Fibroblast of skin of right quadriceps (primary cell): ENCODE results near the gene LY6G6F.
A peak's percentile ranks its signal among the peaks of the same experiment; 100 is the strongest.

Experiments
- DNase-seq: peaks from one replicate; pipeline ENCODE4 v3.0.0-alpha.2; 2013

The LY6G6F gene, protein sequence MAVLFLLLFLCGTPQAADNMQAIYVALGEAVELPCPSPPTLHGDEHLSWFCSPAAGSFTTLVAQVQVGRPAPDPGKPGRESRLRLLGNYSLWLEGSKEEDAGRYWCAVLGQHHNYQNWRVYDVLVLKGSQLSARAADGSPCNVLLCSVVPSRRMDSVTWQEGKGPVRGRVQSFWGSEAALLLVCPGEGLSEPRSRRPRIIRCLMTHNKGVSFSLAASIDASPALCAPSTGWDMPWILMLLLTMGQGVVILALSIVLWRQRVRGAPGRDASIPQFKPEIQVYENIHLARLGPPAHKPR

DNA sequence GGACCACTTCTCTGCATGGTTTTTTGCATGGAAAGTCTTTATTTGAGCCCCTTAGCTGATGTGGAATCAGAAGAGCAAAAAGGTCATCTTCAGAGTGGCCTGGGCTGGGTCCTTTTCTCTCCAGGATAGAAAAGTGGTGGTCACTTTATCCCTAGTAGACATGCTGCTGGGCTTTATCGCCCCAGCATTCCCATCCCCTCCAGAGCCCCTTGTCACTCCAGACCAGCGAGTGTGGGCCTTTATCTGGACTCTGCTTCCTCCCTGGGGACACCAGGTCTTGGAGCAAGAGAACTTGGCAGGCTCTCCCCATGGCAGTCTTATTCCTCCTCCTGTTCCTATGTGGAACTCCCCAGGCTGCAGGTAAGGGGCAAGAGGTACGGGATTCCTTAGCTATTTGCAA is at the start of gene LY6G6F:
LY6G6F (plus strand) TSS at position 268 of the 400 bp plus-strand sequence; CDS start at position 309, 41 bp downstream.
- DNase-seq, result no peak

DNA sequence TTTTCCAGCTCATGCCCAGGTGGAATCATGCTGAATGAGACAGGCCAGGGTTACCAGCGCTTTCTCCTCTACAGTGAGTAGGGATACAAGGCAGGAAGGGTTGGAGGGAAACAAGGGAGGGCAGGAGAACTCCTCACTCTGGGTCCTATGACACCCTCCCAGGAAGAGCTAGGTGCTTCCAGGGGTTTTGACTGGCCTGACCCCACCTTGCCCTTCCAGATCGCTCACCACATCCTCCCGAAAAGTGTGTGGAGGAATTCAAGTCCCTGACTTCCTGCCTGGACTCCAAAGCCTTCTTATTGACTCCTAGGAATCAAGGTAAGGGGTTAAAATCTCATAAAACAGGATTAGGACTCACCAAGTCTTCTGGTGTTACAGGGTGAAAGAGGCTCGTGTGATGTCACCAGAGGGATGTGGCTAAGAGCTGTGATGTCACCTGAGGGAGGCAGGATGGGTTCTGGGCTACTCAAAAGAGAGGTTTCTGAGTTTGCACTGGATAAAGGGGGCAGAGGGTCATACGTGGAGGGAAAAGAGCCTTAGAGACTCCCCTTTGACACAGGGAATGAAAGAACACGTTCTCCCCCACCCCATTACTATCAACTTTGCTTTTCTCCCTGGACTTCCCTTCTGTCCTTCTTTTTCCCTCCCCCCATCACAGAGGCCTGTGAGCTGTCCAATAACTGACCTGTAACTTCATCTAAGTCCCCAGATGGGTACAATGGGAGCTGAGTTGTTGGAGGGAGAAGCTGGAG is 49.1 kb upstream of the LY6G6F start:
- no peak for DNase-seq

DNA sequence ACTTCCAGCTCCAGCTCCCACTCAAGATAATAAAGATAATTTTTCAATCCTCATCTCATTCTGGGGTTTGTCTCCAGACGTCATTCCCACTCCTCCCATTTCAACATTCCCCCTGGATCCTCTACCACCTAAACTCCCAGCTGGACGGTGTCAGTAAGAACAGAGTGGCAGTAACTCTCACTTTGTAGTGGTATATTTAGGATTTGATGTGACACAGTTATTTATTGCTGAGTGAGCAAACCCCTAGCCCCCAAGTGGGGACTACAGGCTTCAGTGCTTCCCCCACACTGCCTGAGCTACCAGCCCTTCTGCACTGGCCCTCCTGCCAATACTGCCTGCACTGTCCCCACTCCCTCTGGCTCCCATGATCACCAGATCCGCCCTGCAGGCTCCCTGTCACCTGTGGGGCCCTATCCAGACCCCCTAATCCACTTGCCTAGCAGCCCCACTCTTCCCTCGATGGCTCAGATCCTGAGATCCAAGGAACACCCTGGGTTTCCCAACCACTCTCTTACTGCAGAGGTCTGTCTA is 48.4 kb upstream of the LY6G6F start:
- DNase-seq, result no peak

DNA sequence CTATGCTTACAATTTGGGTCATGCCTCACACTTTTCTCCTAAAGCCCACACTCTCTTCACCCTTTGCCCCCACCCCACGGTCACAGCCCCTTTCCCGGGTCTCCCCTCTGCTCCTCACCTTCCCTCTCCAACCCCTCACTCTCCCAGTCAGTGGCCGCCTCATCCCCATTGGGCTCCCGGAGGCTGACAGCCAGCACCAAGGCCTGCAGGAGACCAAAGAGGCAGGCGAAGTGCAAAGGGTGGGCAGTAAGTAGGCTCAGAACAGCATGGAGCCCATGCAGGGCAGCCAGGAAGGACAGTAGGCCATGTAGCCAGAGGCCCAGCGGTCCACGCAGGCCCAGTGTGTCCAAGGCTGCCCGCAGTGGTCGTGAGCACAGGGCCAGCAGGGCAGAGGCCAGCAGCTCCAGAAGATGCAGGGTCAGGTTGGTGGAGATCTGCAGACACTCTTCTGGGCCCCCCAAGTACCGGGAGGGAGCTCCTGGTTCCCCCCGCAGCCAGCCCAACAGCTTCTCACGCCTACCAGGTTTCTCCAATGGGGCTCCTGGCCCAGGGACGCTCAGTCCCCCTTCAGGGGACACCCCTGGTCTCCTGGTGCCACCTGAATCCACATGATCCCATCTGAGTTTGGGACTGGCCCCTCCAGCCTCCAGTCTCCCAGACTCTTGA is 47.5 kb upstream of the LY6G6F start:
- DNase-seq, result no peak

DNA sequence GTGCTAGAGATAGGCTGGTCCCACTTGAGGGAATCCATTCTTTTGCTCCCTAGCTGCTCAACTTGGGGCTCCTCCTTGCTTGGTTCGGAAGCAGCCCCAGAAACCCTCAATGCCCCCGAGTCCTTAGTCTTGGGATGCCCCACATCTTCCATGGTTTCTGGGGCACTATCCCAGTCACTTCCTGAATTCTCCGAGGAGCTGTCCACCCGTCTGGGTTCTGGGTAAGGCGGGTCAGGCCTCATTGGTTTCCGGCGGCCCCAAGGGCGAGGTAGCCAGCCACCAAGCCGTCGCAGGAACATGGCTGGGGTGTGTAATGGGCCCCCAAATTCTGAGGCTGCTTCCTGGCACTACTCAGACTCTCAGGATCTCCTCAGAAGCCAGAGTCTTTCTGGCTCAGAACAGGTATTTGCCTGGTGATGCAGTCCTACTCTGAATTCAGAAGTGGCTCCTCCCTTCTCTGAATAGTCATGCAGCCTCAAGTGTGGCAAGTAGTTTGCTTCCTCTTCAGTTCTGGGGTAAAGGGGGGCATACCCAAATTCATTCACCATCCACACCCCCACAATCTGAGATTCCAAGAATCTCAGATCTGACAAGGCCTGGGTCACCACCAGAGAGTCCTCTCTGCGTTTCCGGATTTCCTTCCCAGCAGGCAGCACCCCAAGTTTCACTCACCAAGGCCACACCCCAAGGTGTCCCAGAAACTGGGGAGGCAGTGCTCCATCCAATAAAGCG is 46.9 kb upstream of the LY6G6F start:
- no peak for DNase-seq

DNA sequence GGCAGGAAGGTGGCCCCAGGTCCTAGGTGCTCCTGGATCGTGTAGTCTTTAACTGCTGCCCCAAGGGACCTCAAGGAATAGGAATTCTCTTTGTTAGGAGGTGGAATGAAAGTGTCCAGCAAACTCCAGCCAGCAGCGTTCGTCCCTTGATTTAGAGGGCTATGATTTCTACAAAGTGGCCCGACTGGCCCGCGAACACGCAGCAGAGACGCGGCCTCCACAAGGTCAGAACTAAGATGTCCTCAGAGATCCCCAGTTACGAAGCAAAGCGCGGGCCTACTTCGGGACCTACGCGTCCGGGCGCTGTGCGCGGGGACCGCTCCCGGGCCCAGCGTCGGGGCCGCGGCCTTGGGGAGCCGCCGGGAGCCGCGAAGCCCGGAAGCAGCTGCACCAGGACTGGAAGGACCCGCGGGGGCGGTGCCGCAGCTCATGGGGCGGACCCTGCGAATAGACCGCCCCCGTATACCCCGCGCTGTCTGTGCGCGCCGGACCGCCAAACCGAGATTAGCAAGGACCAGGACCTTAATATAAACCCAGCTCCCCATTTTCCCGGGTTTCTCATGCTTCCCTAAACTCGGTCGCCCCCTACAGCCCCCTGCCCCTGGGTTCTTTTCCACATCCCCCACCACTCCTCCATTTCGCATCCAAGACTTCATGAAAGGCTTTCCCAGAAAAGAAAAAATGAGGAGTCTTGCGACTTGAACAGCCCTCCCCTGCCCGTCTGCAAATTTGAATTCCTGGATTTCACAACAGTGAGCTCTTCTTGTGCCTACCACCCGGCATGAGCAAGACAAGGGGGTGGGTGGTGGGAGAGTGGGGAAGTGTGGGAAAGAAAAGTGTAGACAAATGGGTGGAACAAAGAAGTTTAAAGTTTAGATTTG is 46.0 kb upstream of the LY6G6F start, which contains the start of gene C6orf47:
C6orf47 (minus strand) TSS at position 398 of the 881 bp plus-strand sequence. CDS start 831 bp downstream, outside the sequence.
- DNase-seq, result peak; percentile 78

DNA sequence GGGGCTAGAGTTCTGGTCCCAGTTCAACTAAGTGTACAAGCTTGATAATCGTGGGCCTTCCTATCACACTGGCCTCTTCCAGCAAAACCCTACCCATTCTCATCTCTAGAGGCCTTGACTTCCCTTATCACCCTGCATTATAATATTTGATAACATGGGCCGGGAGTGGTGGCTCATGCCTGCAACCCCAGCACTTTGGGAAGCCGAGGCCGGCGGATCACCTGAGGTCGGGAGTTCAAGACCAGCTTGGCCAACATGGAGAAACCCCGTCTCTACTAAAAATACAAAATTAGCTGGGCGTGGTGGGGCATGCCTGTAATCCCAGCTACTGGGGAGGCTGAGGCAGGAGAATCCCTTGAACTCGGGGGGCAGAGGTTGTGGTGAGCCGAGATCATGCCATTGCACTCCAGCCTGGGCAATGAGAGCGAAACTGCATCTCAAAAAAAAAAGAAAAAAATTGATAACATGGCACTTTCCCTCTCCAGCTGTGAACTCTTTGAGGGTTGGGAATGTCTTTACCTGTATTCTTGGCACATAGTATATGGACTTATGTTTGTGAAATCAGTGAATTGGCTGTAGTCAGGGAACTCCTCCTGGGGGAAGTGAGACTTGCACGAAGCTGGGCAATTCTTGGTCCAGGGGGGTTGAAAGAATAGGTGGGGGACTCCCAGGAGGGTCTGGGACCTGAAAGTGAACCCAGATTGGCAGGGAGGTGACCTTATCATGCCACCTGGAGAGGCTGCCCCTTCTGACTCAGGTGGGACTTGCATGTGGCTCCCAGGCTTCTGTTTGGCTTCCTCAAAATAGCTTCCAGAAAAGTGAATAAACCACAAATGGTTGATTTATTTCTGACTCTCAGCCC is 45.2 kb upstream of the LY6G6F start:
- no peak for DNase-seq

DNA sequence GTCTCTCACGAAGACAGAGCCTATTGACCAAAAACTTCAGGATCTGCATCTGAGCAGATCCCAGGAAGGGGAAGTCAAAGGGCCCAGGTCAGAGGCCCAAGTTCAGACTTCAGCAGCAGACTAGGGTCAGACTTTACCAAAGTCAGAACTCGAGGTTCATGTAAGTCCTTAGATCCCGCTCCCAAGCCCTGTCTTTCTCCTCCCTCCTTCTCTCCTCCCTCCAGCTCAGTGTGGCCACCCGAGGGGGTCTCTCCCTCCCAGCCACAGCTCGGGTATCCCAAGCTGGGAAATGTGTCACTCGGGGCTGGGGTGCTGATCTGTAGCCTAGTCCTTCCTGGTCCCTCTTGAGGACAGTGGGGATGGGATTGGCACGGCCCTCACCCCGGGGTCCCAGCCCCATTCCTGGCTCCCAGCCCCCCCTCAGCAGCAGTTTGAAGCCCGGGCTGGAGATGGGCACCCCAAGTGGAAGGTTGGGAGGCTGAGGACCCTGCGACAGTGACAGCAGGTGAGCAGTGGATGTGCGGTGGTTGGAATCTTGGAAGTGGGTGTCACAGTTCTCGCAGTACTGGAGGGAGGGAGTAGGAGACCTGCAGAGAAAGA is 44.4 kb upstream of the LY6G6F start:
- DNase-seq, result no peak

DNA sequence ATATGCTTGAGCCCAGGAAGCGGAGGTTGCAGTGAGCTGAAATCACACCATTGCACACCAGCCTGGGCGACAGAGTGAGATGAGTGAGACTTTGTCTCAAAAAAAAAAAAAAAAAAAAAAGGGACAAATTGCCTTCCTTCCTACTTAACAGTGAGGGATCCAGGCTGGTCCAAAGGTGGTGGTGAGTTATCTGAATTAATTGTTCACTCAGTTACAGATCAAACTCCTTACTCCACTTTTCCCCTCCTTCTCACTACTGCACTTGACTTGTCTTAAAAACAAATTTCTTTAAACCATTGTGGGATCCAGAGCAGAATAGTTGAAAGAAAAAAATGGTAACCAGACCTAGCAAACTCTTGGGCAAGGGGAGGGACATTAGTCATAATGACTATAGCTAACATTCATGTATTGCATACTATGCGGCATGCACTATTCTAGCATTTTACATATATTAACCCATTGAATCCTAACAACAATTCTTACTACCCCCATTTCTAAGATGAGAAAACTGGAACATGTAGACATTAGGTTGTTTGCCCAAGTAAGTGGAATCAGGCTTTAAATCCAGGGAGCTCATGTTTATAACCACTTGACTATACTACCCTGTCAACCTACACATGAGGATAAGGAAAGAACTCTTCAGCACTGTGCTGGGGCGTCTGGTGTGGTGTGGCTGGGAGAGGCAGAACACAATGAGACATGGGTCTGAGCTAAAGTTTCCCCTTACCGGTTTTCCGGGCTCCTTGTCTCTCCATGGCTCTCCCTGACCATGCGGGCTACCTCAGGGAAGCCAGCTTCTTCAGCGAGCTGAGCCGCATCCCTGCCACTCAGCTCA is 43.3 kb upstream of the LY6G6F start:
- peak; percentile 42 for DNase-seq

DNA sequence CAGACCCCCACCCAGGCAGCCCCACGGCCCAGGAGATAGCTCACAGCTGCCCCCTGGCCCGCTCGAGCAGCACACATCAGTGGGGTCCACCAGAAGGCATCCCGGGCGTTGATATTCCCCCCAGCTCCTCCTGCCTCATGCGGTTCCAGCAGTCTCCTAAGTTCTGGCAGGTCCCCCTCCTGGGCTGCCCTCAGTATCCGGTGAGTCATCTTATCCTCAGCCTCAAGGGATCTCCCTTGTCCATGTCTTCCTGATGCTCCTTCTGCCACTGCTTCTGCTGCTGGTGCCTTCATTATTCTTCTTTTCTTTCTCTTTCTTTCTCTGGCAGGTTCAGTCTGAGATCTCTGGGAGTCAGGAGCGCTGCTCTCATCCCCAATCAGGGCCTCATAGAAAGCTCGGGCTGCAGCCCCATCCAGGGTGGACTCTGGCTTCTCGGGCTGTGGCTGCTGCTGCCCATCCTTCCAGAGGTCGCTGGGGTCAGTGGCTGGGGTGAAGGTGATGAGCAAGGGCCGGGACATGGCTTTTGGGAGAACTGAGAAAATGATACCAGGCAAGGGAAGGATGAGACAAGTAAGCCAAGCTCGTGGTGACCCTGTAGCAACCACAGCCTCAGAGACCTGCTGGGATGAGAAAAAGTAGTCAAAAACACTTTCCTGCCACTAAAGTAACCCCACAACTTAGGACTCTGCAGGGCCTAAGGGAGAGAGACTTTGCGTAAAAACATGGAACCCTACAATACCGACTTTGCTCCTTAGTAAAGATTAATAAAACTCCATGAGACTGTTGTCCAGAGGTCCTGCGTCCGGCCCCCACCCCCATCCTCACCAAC is 42.5 kb upstream of the LY6G6F start:
- DNase-seq, result peak; percentile 83

DNA sequence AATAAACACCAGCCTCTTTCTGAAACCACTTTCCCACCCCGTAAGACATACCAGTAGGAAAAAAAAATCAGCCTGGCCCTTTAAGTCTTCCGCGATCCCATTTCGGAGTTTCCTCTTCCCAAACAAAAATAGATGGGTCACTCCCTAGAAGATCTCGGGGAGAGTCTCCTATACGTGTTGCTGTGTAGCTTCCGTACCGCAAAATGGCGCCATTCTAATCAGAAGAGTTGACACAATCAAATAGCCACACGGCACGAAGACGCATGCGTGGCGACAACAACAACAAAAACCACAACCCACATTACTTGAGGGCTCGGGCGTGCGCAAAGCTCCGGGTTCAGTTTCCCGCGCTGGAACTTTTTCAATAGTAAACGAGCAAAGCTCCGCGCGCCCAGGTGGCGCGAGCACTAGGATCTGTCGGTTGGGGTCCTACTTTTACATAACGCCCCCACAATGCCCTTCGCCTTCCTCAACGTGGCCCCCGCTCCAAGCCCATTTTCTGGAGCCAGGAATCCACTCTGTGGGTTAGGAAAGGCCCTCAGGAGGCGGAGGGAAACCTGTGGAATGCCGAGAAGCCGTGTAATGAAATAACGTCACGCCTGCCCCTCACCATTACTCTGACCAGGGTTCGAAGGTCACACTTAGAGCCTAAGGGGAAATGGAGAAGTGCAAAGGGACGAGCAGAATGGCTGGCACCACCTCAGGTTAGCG is 41.7 kb upstream of the LY6G6F start, which contains the start of gene GPANK1:
GPANK1 (minus strand) TSS at position 208 of the 711 bp plus-strand sequence. CDS start 519 bp downstream, outside the sequence.
- DNase-seq, result peak; percentile 95

DNA sequence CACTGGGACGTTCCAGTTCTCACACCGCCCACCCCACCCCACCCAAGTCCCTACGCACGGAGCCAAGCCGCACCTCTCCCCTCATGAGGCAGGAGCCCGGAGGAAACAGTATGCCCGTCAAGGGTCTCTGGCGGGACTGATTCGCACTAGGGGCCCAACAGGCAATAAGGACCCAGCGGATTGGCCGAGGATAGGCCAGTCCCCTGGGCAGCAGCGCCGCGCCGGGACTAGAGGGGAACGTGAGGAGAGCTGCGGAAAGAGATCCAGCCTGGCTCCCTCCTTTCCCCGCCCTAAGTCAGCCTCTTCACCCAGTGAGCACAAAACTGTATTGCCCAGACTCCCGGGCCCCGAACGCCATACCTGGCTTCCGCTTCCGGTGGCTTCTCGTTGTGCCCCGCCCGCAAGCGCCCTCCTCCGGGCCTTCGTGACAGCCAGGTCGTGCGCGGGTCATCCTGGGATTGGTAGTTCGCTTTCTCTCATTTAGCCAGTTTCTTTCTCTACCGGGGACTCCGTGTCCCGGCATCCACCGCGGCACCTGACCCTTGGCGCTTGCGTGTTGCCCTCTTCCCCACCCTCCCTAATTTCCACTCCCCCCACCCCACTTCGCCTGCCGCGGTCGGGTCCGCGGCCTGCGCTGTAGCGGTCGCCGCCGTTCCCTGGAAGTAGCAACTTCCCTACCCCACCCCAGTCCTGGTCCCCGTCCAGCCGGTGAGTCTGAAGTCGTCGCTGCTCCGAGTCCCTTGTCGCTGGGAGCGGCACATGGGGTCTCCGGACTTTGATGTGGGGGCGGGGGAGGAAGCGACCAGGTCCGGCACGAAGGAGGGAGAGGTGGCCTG is 40.9 kb upstream of the LY6G6F start, which contains the start of gene CSNK2B:
CSNK2B (plus strand) TSS at position 580 of the 836 bp plus-strand sequence. CDS start 752 bp downstream, outside the sequence.
- DNase-seq, result peak; percentile 97

DNA sequence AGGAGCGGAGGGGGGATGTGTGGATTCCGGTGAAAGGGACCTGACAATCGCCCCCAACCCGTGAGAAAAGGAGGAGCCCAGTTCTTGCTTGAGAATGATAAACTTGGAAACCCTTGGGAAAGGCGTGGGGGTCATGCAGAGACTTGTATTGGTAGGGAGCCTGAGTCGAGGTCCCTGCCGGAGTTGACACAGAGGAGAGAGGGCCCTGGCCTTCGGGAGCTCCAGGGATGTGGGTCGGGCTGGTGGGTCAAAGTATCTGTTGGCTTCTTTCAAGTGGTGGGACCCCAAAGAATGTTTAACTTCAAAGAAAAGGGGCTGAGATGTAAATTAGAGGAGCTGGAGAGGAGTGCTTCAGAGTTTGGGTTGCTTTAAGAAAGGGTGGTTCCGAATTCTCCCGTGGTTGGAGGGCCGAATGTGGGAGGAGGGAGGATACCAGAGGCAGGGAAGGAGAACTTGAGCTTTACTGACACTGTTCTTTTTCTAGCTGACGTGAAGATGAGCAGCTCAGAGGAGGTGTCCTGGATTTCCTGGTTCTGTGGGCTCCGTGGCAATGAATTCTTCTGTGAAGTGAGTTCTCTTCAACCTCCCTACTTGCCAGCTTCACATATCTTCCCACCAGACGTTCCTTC is 40.2 kb upstream of the LY6G6F start:
- no peak for DNase-seq

DNA sequence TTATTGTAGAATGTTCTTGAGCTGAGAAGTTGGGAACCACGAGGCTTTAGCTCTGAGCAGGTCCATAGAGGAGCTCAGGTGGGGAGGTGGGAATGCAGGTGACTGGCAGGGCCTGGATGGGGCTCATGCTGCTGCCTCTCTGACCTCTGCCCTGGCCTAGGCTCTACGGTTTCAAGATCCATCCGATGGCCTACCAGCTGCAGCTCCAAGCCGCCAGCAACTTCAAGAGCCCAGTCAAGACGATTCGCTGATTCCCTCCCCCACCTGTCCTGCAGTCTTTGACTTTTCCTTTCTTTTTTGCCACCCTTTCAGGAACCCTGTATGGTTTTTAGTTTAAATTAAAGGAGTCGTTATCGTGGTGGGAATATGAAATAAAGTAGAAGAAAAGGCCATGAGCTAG is 37.0 kb upstream of the LY6G6F start, which contains the start of gene LY6G5B:
LY6G5B (plus strand) TSS at position 301 of the 400 bp plus-strand sequence. CDS start 975 bp downstream, outside the sequence.
- DNase-seq, result no peak

DNA sequence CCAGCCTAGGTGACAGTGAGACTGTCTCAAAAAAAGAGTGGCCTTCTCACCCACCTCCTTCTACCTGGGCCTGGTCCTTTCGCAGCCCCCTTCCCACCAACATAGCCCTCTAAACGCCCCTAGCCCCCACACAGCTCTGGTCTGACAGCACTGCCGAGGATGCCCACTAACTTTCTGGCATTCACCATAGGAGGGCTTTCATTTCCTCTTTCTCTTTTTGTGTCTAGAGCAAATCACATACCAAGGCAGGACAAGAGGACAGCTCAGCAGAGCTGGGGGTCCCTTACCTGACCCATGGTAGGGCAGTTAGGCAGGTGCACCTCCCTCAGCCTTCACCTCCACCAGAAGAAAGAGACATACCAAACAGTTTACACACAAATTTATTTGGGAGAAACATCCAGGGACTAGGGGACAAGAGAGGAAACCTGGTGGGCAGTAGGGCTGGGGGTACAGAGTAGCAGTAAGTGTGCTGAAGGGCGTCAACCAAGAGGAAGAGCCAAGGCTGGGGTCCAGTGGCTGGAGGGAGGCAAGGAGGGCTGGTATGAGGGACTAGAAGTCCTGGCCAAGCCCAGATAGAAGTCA is 30.3 kb upstream of the LY6G6F start:
- no peak for DNase-seq
